GM12872 (cell line): Measurements from ENCODE around the gene THOC7.

Source experiments
- TF ChIP-seq, protein P1 (sequence below): IDR thresholded peaks from 3 replicates; pipeline ENCODE4 v1.5.1; 2011; ENCODE audit warnings: low read depth, mild to moderate bottlenecking, low read length, moderate library complexity; ENCODE audit not compliant: insufficient read depth

THOC7 gene

DNA sequence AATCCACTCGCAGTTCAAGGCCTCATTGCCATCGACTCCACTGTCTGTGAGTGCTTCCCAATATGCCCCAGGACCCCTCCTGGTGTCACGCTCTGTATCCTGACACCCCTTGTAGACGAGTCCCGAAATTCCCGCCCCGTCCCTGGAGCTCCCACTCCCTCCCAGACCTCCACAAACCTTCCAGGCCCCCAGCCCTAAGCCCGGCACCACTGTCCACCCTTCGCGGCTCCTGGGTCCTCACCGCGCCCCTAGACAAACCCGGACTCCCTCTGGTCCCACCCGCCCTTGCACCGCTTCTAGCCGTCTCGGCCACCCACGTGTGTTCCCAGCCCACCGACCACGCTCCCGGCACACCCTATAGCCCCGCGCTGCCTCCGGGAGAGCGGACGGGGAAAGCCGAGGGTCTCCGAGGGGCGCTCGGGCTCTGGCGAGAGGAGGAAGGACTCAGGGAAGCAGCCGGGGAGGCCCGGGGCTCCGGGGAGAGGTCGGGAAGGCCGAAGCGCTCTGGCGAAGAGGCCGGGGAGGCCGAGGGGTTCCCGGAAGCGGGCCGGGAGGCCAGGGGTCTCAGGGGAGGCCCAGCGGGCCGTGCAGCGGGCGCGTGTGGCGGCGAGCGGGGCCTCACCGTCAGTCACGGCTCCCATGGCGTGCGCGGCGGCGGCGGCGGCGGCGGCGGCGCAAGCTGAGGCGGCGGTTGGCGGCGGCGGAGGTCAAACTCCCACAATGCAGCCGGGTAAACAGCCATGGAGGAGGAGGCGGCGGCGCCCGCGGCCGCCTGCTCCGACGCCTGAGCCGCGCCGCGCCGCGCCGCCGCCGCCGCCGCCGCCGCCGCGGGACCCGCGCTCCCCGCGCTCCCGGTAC, at the start of gene THOC7, which contains the start of gene ATXN7:
Gene THOC7, minus strand, starts transcription at position 656 of the 858 bp plus-strand sequence. Its CDS starts 15 bp downstream, at position 641.
Gene ATXN7, plus strand, starts transcription at position 718 of the 858 bp plus-strand sequence. CDS start 48,732 bp downstream, outside the sequence.
- TF ChIP-seq, protein P1, sequence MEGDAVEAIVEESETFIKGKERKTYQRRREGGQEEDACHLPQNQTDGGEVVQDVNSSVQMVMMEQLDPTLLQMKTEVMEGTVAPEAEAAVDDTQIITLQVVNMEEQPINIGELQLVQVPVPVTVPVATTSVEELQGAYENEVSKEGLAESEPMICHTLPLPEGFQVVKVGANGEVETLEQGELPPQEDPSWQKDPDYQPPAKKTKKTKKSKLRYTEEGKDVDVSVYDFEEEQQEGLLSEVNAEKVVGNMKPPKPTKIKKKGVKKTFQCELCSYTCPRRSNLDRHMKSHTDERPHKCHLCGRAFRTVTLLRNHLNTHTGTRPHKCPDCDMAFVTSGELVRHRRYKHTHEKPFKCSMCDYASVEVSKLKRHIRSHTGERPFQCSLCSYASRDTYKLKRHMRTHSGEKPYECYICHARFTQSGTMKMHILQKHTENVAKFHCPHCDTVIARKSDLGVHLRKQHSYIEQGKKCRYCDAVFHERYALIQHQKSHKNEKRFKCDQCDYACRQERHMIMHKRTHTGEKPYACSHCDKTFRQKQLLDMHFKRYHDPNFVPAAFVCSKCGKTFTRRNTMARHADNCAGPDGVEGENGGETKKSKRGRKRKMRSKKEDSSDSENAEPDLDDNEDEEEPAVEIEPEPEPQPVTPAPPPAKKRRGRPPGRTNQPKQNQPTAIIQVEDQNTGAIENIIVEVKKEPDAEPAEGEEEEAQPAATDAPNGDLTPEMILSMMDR: no peak

DNA sequence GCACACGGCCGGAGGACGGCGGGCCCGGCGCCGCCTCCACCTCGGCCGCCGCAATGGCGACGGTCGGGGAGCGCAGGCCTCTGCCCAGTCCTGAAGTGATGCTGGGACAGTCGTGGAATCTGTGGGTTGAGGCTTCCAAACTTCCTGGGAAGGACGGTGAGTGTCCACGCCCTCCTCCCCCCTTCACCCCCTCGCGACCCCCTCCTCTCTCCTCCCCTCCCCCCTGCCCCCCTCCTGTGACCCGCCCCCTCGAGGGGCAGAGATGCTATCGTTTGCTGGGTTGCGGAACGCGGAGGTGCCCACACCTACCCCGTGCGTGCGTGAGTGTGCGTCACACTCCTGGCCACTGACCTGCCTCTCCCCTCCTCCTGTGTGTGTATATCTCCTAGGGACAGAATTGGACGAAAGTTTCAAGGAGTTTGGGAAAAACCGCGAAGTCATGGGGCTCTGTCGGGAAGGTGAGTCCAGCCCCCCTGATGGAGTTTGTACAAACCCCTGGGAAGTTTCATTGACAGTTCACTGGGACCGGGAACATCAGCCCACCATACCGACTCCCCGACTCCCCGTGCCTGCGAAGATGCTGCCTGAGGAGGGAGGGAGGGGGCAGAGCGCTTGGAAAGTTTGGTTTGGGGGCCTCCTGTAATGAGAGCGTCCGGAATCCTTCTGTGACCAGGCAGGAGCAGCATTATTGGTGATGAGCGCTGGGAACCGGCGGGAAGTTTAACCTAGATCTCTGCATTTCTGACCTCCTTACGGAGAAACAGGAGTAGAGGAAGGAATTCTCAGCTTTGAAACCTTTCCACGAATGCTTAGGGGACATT, 49.4 kb upstream of the THOC7 start:
- TF ChIP-seq, protein P1: no peak

DNA sequence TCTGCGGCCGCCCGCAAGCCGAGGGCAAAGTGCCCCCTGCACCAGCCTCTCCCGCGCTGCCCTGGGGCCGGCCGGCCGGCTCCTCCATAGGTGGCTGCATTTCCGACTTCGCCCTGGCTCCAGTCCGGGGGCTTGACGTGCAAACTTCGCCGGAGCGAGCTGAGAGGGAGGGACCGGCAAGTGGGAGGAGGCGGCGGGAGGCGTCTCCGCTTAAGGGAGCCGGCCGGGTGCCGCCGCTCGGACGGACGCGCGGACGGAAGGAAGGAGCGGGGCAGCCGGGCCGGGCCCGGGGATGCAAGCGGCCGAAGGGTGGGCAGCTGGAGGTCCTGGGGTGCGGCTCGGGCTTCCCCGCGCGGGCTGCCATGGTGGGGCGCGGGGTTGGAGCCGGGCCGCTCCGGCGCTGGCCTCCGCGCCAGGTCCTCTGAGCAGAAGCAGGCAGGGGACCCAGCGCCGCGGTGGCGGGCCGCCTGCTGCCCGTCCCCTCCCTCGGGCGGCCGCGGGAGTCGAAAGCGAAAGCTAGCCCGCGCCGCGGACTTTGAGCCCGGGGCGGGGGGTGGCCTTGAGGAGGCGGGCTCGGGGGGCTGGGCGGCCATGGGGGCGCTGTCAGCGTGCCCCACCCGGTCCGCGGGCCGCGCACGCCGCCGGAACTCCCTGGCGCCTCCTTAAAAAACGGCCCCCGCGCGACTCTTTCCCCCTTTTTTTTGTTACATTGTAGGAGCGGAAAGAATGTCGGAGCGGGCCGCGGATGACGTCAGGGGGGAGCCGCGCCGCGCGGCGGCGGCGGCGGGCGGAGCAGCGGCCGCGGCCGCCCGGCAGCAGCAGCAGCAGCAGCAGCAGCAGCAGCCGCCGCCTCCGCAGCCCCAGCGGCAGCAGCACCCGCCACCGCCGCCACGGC, 48.5 kb upstream of the THOC7 start, which contains the start of gene SCAANT1:
Gene SCAANT1, minus strand, starts transcription at position 511 of the 895 bp plus-strand sequence.
- TF ChIP-seq, protein P1: no peak

DNA sequence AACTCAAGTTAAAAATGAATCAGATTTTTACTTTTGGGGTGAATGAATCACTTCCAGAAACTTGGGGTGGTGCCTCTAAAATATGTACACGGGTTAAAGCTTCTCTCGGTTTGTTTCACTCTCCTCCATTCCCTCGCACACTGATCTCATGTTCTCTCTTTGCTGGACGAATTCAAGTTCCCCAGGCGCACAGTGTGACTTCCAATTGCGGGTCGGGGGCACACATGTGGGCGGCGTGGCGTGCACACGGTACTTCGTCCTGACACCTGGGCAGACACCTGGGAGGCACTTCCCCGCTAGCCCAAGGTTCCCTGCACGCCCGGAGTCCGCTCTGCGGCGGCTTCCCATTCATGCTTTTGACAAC, 47.9 kb upstream of the THOC7 start:
- TF ChIP-seq, protein P1: no peak

DNA sequence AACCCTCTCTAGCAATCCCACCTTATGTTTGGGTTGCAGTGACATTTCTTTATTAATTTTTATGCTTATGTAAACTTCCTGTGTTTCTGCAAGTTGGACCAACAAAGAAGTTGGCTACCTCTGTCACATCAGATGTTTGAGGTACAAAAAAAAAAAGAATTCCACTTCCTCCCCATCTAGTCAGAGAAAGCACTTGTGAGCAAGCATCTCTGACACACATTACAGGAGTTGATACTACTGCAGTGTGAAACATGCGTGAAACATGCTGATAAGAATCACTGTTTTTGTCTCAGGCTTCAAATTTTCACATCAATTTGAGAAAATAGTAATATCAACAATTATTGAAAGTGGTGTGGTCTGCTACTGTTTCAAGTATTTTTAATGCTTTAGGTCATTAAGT, 47.3 kb upstream of the THOC7 start:
- TF ChIP-seq, protein P1: no peak

DNA sequence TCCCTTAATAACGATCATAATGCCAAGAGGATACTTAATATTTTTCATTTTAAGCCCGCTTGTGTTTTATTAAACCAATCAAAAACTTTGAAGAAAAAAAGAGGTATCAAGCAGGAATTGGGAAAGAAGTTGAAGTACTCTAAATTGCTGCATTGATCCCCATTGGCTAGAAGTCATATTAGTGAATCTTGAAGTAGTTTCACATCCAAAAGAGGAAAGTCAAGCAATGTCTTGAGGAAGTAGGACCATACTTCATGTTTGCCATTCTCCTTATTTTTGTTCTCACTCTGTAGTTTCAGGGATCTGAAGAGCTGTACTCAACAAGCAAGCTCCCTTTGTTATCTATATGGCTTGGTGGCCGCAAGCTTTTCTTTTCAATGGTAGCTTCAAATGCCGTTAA, 46.4 kb upstream of the THOC7 start:
- TF ChIP-seq, protein P1: no peak
